T-helper 1 cell (primary cell): ENCODE measurements around the gene PDIA2.
A peak's percentile ranks its signal among the peaks of the same experiment; 100 is the strongest.
"Not testable (repeated sequence)": the region's sequence is repeated elsewhere in the genome, so short reads cannot be mapped to it uniquely, and the experiment has no call there.

Experiments used
- DNase-seq, 5 donors: peaks; one replicate each; pipeline ENCODE4 v3.0.0-alpha.2; 2012 to 2020

PDIA2 gene

DNA sequence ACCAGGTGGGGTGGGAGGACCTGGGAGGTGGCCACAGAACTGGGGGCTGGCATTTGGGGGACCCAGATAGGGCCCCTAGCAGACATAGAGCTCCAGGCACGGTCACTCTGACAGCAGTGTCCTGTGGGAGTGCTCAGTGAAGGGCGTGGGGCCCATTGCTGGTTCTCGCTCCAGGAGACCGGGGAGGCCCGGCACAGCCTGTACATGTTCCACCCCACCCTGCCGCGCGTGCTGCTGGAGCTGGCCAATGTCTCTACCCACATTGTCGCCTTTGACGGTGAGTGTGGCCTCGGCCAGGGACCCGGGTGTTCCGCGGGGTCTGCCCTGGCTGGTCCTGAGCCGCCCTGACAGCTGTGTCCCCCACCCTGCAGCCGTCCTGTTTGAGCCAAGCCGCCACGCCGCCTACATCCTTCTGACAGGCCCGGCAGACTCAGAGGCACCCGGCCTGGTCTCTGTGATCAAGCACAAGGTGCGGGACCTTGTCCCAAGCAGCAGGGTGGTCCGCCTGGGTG lies 18.5 kb upstream of the PDIA2 start:
- no peak for DNase-seq

GRCh38 chr16:265002-265529 lies 17.9 kb upstream of the PDIA2 start:
- no peak for DNase-seq

DNA sequence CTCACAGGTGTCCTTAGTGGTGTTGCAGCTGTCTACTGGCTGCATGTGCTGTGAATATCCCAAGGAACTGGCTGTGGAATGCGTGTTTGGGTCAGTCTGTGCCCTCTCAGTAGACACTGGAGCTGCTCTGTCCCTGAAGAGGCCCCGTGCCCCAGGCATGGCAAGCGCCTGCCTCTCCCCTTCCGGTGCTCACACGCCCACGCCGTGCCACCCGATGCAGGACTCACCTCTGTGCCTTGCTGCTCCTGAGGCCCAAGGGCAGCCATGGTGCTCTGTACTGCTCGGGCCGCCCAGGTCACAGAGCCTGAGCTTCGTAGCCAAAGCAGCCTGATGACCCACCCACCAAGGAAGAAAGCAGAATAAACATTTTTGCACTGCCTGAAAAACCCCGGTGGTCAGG lies 17.3 kb upstream of the PDIA2 start:
- no peak for DNase-seq

DNA sequence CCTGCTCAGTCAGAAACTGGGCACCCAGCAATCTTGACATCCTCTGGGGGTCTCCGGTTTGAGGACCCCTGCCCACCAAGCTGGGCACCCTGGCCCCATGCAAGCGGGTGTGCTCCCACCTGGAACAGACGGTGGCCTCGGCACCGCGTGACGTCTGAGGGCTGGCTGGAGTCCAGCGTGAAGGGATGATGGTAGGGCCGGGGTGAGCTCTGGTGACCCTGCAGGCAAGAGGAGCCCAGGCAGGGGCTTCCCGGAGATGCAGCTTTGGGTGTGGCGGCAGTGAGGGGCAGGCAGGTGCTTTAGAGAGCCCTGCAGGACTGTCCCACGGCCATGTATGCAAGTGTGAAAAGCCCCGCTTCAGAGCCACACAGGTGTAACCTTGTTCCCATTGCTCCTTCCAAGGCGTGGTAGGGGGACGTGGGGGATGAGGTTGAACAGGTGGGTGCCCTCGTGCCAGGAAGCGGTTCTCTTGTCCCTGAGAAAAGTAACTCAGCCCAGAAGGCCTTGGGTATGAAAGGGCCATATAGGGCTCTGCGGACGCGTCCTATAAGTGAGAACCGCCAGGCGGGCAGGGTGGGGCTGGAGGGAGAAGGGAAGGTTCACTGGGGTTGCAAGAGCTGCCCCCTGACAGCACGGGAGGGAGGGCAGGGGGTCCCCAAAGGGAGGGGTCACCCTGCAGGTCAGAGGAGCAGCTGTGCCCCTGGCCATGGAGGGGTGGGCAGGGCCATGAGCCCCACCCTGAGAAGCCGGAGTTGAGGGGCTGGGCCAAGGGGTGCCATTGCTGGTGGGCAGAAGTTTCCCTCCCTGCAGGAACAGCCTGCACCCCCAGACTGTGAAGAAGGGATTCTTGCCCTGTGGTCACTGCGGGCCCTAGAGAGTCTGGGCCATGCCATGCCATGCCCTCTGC lies 16.5 kb upstream of the PDIA2 start:
- DNase-seq = no peak

DNA sequence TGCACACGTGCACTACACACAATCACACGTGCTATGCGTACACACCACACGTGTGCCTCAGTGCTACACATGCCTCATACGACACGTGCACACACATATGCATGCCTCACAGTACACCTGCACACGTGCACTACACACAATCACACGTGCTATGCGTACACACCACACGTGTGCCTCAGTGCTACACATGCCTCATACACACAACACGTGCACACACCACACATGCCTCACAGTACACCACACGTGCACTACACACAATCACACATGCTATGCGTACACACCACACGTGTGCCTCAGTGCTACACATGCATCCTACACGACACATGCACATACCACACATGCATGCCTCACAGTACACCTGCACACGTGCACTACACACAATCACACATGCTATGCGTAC lies 15.4 kb upstream of the PDIA2 start:
- DNase-seq = not testable (repeated sequence)

DNA sequence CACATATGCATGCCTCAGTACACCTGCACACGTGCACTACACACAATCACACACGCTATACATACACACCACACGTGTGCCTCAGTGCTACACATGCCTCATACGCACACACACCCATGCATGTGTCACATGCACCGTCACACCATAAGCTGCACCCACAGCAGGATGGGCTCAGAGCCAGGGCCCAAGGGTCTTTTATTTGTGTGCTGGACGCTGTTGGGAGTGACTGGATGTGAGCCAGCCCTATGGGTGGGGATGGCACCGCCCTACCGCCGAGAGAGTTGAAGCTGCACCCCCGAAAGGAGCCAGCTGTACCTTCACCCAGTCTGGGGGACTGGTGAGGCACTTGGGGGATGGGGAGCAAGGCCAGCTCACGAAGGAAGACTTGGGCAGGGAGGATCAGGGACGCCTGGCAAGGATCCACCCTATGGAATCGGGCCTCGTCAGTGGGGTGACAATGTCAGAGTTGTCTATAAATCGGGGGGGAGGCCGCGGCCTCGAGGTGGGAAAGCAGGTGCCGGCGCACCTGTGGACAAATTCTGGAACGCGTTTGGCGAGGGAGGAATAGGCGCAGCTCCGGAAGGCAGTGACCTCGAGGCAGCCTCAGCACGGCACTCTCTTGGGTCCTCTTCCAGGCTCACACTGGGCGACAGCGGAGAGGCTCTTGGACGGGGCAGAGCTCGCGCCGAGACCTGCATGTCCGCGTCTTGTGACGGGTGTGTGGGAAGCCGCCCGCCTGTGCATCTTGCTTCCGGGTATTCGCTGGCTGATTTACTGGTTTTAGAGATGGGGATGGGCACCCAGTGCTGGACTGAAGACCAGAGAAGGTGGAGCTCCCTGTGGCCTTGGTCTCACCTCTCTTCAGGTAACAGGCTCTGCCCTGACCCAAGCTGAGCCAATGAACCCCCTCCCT lies 14.6 kb upstream of the PDIA2 start:
- DNase-seq = no peak

GRCh38 chr16:269061-269796 lies 13.7 kb upstream of the PDIA2 start:
- no peak for DNase-seq

DNA sequence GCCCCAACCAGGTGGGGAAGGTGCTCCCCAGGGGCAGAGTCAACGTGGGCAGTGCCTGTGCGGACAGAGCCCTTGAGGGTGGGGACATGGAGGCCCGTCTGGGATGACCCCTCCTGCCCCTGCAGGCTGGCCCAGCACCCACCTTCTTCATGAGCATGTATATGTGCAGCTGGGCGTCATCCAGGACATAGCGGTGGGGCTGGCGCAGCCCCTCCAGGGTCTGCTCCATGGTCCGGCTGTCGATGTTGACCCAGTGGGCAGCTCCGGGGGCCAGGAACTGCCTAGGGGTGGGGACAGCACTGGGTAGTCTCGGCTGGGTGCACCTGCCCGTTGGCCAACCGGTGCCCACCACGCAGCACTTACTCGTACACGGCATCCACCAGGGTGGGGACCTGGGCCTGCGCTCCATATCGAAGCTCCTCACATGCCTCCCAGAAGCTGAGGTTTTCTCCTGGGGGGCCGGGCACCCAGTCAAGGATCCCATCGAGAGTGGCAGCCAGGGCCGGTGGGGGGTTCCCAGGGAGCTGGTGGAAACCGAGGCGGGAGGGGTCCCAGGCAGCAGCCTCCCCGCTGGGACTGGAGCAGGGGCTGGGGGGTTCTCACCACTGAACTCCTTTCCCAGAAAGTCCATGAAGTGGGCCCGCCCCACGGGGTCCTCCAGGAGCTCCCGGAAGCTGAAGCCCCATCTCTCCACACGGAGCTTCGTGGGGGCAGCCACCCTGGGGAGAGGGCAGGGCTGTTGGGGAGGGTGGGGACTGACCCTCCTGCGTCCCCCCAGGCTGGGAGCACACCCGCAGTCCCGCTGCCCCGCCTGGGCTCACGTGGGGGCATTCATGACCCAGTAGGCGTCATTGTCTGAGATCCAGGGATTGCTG lies 12.3 kb upstream of the PDIA2 start:
- no peak for DNase-seq

DNA sequence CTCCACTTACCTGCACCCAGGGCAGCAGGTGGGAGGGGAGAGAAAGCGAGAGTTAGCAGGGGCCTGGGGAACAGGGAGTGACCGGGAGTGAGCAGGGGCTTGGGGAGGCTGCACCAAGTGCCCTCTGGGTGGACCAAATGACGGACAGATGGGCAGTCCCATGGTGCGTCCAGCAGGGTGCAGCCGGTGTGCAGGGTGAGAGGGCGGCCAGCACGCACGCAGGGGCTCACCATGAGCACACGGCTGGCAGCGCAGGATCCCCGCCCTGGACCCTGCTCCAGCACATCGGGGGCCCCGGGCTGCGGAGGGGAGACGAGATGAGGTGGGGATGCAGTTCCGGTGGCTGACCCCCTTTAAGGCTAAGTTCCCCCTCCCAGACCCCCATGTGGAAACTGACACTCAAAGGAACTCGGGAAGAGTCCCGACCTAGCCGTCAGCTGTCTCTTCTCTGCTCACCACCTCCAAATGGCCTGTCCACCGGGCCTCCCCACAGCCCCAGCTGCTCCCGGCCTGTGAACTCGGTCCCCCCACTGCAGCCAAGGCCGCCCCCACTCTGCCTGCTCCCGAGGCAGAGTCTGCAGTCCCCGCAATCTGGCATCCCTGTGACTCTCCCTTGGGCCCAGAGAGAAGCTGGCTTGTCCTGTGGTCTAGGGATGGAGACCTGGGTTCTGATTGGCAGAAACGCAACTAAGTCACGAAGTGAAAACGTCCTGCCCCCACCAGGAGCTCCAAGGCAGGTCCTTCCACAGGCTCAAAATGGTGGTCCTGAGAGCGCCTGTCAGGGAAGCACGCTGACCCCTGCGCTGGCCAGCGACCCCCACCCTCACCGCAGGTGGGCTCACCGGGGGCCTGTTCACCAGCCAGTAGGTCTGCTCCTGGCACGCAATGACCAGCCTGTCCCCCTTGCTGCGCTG lies 10.1 kb upstream of the PDIA2 start:
- no peak for DNase-seq

- DNase-seq = no peak
Observed at GRCh38 chr16:273547-274421, 9.2 kb upstream of the PDIA2 start.

- DNase-seq = no peak
Observed at GRCh38 chr16:275041-275641, 7.8 kb upstream of the PDIA2 start.

DNA sequence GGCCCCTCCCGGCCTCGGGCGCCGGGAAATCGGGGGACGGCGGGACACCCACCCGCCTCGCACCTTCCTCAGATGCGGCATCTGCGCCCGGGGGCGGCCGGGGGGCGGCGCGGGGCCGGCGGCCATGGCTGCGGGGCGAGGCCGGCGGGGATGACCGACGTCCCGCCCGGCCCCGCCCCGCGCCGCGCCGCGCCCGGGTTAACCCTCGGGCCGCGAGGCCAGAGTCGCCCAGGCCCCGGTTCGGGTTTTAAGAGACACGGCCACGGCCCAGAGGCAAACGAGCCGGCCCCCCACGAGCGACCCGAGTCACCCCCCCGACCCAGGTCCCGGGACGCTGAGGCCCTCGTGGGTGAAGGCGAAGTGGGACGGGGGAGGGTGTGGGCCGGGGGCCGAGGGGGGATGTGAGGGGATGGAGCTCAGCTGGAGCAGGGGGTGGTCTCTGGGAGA lies 7.2 kb upstream of the PDIA2 start, which contains the start of gene RGS11:
TSS of gene RGS11 (minus strand) at position 159 of the 447 bp plus-strand sequence. CDS start at position 126, 33 bp downstream.
- no peak for DNase-seq

DNA sequence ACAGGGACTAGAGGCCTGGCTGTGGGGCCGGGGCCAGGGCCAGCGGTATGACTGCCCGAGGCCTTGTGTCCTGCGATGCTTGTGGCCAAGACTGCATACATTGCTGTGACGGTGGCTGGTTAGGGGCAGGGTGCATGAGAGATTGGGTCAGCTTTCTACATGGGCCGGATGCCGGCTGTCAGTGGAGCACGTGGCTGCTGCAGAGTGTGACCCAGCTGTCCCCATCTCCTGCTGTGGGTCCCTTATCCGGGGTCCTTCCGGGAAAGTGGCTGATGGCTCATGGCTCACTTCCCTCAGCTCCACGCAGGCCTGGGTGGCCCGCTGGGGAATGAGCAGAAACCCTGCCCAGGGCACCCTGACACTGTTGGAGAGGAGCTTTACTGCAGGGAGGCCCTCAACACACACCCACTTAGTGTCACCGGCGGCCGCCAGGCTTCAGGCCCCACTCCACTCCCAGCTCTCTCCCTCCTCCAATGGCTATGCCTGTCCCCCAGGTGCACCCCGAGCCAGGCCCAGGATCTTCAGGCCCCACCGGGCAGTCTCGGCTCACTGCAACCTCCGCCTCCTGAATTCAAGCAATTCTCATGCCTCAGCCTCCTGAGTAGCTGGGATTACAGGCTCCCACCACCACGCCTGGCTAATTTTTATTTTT lies 6.4 kb upstream of the PDIA2 start:
- no peak for DNase-seq

DNA sequence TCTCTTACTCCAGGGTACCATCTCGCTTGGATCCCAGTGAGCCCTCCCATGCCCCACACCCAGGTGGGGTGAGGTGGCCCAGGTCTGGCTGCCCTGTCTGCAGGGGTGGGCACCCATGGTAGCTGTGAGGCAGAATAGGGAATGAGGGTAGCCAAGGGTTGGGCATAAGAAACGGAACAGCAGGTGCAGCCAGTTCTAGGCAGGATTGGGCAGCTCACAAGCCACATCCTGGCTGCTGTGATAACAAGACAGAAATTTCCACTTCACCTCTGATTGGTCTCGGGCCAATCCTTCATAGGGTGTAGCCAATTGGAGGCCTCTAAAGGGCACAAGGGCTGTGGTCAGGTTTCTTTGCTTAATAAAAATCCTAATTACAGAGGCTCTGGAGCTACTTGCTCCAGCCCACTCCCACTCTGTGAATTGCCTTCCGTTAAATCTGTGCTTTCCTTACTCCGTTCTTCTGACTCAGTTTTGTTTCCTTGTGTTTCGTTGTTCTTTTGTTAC lies 4.0 kb upstream of the PDIA2 start:
- DNase-seq = peak in 3 of 5 donors; percentile 25 to 44 (median 39)

GRCh38 chr16:279531-279930 lies 3.4 kb upstream of the PDIA2 start:
- DNase-seq = no peak

DNA sequence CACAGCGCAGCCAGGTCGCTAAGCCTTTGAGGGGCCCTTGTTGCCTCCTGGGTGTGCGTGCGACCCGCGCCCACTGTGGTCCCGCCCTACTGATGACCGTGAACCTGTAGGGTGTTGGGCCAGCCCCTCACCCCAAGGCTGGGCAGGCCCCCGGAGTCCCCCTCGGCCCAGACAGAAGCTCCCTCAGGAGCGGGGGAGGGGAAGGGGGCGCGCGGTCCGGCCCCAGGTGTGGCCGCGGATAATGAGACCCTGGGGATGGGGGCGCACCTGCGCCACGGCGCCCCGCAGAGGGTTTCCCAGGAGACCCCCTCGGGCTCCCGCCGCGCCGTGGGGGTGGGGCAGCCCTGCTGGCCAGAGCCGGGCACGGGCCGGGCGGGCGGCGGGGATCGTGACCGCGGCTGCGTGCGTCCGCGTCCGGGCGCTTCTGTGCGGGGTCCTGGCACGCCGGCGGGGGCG lies 2.9 kb upstream of the PDIA2 start:
- no peak for DNase-seq

GRCh38 chr16:280552-280951 lies 2.4 kb upstream of the PDIA2 start, which contains the start of gene ARHGDIG:
Gene ARHGDIG, plus strand, starts transcription at chr16:280591. Its CDS starts 90 bp downstream, at chr16:280681.
- DNase-seq = no peak
